KG1 (cell line): ENCODE results near the gene MAJIN.

Experiments
- DNase-seq: peaks from one replicate; lab custom pipeline; 2025; lab: John Stamatoyannopoulos, UW

Gene MAJIN

DNA sequence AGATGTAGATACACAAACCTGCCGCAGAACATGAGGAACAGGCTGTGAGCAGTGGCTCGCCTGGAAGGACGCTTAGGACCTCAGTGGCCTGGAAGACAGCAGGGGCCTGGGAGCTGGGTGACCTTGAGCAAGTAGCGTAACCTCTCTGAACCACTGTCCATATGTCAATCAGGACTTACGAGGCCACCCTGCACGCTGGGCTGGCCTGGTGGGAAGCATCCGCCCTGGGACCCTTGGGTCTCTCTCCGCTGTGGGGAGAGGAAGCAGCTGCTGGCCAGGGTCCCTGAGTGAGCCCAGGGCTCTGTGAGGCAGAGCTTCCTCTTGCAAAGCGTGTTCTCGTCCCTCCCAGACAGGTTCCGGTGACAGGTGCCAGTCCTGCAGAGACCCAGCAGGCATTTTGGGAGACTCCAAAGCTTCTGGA is 79.5 kb downstream of the MAJIN start:
- DNase-seq = no peak

DNA sequence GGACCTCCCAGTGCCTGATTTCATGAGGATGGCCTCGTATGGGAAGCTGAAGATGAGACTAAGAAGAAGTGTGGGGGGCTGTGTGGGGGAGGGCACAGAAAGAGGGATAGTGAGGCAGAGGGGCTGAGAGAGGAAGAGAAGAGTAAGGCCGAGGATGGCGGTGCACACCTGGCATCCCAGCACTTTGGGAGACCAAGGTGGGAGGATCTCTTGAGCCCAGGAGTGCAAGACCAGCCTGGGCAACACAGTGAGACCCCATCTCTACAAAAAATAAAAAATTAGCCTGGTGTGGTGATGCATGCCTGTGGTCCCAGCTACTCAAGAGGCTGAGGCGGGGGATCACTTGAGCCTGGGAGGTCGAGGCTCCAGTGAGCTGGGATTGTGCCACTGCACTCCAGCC is 80.0 kb downstream of the MAJIN start:
- DNase-seq = no peak

DNA sequence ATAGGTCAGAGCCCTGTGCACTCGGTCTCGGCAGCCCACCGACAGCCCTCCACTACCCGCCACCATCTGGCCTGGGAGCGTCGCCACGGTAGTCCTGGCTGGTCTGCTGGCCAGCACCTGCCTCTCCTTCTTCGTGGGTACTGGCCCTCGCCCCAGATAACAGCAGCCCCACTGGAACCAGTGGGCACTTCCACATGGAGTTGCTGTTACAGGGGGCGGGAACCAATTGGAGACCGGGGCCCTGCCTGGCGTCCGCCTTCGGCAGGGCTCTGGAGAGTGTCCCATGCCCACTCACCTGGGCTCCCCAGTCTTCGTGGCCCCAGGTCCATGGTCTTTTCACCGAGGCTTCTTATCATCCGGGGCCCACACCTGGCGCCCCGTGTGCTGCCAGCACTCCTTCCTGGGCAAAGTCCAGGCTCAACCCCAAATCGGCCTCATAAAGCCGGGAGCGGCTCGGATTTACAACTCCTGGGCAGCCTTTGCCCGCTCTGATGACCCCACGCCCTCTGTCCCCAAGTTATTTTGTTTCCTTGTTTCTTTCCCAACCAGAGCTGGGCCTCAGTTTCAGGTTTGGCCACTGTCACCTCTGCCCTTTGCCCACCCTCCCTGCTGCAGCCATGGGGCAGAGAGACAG is 80.6 kb downstream of the MAJIN start:
- DNase-seq = no peak

DNA sequence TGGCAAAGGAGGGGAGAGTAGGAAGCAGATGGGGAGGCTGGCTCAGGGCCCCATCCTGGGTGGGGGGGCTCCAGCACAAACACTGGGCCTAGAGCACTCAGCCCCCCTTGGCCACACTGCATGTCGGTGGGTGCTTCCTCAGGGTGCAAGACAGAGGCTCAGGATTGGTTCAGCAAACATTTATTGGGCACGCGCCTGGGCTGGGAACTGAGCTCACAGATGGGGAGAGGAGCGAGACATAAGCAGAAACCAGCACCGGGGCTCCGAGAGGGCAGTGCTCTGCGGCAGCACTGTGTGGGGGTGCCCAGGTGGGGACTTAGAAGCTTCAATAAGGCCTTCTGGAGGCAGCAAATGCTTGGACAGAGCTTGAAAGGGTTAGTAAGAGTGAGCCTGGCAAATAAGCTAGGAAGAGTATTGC is 81.4 kb downstream of the MAJIN start:
- no peak for DNase-seq

DNA sequence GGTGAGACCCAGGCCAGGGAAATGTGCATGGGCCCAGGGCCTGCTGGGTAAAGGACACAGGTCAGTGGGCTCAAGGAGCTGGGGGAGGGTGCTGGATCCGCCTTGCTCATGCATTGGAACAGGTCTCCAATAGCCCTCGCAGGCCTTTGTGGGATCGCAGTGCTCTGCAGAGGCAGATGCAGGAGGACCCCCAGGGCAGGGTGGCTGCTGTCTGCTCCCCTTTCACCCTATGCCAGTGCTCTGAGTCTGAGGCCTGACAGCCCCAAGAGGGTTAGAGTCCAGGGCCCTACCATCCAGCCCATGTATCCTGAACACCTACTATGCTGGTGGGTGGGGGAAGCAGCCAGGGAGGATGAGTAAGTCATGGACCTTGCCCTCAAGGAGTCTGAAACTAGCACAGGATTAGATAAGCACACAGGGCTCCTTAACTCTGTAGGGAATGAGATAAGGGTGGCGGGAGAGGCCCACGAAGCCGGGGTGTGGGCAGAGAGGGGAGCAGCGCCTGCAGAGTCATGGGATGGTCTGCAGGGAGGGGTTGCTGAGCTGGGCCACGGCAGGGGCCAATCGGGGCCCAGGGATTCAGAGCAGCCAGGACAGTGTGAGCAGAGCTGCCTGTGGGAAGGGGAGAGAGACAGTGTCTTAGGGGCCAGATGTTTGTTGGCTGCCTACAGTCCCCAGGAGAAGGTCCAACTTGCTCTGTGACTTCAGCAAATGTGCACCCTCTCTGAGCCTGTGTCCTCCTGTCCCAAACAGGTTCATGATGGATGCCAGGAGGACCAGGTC is 83.0 kb downstream of the MAJIN start:
- no peak for DNase-seq

DNA sequence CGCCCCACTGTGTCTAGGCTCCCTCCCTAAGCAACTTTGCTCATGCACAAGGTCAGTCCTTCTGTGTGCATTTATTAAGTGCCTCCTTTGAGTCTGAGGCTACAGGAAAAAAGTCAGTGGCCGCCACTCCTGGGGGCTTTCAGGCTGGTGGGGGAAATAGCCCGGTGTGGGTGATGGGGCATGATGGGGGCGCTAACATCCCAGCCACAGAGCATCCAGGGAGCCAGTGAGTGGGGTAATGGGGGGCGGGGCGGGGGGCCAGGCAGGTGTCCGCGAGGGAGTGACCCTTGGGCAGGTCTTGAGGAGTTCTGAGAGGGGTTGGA is 83.5 kb downstream of the MAJIN start:
- no peak for DNase-seq
